ENCODE results near the gene SIRPG.
"Not testable (repeated sequence)": the region's sequence is repeated elsewhere in the genome, so short reads cannot be mapped to it uniquely, and the experiment has no call there.

The SIRPG gene

DNA sequence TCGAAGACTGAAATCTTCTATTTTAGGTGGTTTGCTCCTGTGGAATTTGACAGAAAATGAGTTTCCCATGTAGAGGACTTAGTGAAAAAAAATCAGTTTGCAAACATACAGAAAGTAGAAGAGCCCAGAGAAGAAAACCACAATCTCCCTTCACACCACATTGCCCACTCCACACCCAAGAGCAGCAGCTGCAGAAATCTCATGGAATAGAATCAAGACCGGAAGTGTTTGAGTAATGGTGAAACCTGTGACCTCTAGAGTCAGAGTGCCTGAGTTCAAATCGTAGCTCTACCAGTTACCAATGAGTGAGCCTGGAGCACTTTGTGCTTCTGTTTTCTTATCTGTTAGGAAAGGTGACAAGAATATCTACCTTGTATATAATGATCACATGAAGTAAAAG is 4.6 kb downstream of the SIRPG start:
- no peak overlapping the region for H3K4me3 ChIP-seq (ENCODE audit: low read length)
- peaks cover 5% of the 10 kb centered on the region for H3K9me3 ChIP-seq (ENCODE audit: control insufficient read depth, low read length)
- H3K36me3 ChIP-seq (ENCODE audit: control insufficient read depth, insufficient read depth, low read length, severe bottlenecking) = no peaks in the 10 kb centered on the region
- H3K4me1 ChIP-seq (ENCODE audit: control insufficient read depth, insufficient read depth, low read length) = no peaks in the 10 kb centered on the region
- no peak for DNase-seq (ENCODE audit: low read depth)
- peaks cover 14% of the 10 kb centered on the region for H3K27me3 ChIP-seq (replicated peaks; ENCODE audit: control insufficient read depth, insufficient read depth, low read length)
- no peak overlapping the region for H3K9ac ChIP-seq (ENCODE audit: low read length)

GRCh38 chr20:1652104-1652503 is 5.5 kb downstream of the SIRPG start:
- H3K9ac ChIP-seq (ENCODE audit: low read length) = no peak overlapping the region
- no peaks in the 10 kb centered on the region for H3K36me3 ChIP-seq (ENCODE audit: control insufficient read depth, insufficient read depth, low read length, severe bottlenecking)
- peaks cover 5% of the 10 kb centered on the region for H3K9me3 ChIP-seq (ENCODE audit: control insufficient read depth, low read length)
- DNase-seq (ENCODE audit: low read depth) = no peak
- peaks cover 8% of the 10 kb centered on the region for H3K27me3 ChIP-seq (replicated peaks; ENCODE audit: control insufficient read depth, insufficient read depth, low read length)
- H3K4me1 ChIP-seq (ENCODE audit: control insufficient read depth, insufficient read depth, low read length) = no peaks in the 10 kb centered on the region
- no peak overlapping the region for H3K4me3 ChIP-seq (ENCODE audit: low read length)

GRCh38 chr20:1651268-1652058 is 6.1 kb downstream of the SIRPG start:
- Histone ChIP-seq H3K27me3 (replicated peaks; ENCODE audit: control insufficient read depth, insufficient read depth, low read length) (peaks cover 8% of the 10 kb centered on the region), H3K9me3 (ENCODE audit: control insufficient read depth, low read length) (peaks cover 5% of the 10 kb centered on the region), H3K4me1 (ENCODE audit: control insufficient read depth, insufficient read depth, low read length) (no peaks in the 10 kb centered on the region), H3K4me3 (ENCODE audit: low read length) (no peak overlapping the region), H3K36me3 (ENCODE audit: control insufficient read depth, insufficient read depth, low read length, severe bottlenecking) (no peaks in the 10 kb centered on the region), H3K9ac (ENCODE audit: low read length) (no peak overlapping the region)
- no peak for DNase-seq (ENCODE audit: low read depth)

DNA sequence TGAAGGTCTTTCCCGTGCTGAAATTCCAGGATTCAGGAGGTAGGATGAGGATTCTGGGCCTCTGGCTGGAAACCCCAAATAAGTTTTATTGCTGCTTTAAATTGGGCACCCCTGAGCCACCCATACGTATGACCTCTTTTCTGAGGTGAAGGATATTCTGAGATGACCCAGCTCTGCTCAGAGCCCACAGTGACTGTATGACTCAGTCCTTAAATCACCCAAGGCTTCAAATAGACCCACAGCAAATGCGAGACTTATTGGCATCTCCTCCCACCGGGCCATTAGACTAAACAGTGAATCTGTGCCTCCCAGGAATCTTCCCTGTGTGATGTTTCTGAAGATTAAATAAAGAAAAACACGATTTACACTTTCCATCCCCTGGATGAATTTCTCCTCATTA is 9.5 kb downstream of the SIRPG start:
- H3K4me1 ChIP-seq (ENCODE audit: control insufficient read depth, insufficient read depth, low read length) = no peaks in the 10 kb centered on the region
- H3K36me3 ChIP-seq (ENCODE audit: control insufficient read depth, insufficient read depth, low read length, severe bottlenecking) = no peaks in the 10 kb centered on the region
- H3K9me3 ChIP-seq (ENCODE audit: control insufficient read depth, low read length) = no peaks in the 10 kb centered on the region
- no peak for DNase-seq (ENCODE audit: low read depth)
- no peak overlapping the region for H3K4me3 ChIP-seq (ENCODE audit: low read length)
- H3K9ac ChIP-seq (ENCODE audit: low read length) = no peak overlapping the region
- peaks cover 22% of the 10 kb centered on the region for H3K27me3 ChIP-seq (replicated peaks; ENCODE audit: control insufficient read depth, insufficient read depth, low read length)

DNA sequence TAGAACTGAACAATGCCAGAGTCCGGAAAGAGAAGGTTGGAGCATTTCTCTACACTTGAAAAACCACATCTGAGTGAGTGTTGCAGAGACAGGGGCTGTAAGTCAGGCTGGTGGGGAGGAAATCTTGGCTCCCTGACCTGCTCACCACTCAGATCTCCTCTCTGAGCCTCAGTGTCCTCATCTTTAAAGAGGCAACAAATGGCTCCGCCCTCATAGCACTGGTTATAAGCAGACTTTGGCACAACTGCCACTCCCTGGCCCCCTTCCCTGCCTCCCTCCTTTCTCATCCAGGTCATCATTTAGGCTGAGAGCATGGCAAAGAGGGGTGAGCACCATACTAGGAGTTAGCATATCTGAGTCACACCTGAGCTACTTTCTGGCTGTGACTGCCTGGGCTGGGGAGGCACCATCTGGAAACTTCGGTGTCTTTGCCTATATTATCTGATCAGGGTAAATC is 10.6 kb downstream of the SIRPG start:
- no peak overlapping the region for H3K4me3 ChIP-seq (ENCODE audit: low read length)
- H3K9ac ChIP-seq (ENCODE audit: low read length) = no peak overlapping the region
- H3K27me3 ChIP-seq (replicated peaks; ENCODE audit: control insufficient read depth, insufficient read depth, low read length) = peaks cover 22% of the 10 kb centered on the region
- DNase-seq (ENCODE audit: low read depth) = no peak
- H3K4me1 ChIP-seq (ENCODE audit: control insufficient read depth, insufficient read depth, low read length) = no peaks in the 10 kb centered on the region
- no peaks in the 10 kb centered on the region for H3K9me3 ChIP-seq (ENCODE audit: control insufficient read depth, low read length)
- H3K36me3 ChIP-seq (ENCODE audit: control insufficient read depth, insufficient read depth, low read length, severe bottlenecking) = no peaks in the 10 kb centered on the region

GRCh38 chr20:1644101-1644962 is 13.2 kb downstream of the SIRPG start:
- Histone ChIP-seq H3K9me3 (ENCODE audit: control insufficient read depth, low read length) (no peaks in the 10 kb centered on the region), H3K36me3 (ENCODE audit: control insufficient read depth, insufficient read depth, low read length, severe bottlenecking) (no peaks in the 10 kb centered on the region), H3K4me1 (ENCODE audit: control insufficient read depth, insufficient read depth, low read length) (no peaks in the 10 kb centered on the region), H3K9ac (ENCODE audit: low read length) (no peak overlapping the region), H3K27me3 (replicated peaks; ENCODE audit: control insufficient read depth, insufficient read depth, low read length) (peaks cover 17% of the 10 kb centered on the region), H3K4me3 (ENCODE audit: low read length) (no peak overlapping the region)
- DNase-seq (ENCODE audit: low read depth) = no peak

- DNase-seq (ENCODE audit: low read depth); H3K9ac ChIP-seq (ENCODE audit: low read length); H3K27me3 ChIP-seq (replicated peaks; ENCODE audit: control insufficient read depth, insufficient read depth, low read length); H3K4me3 ChIP-seq (ENCODE audit: low read length); H3K36me3 ChIP-seq (ENCODE audit: control insufficient read depth, insufficient read depth, low read length, severe bottlenecking); H3K9me3 ChIP-seq (ENCODE audit: control insufficient read depth, low read length); H3K4me1 ChIP-seq (ENCODE audit: control insufficient read depth, insufficient read depth, low read length): not testable (repeated sequence)
These were observed 18.9 kb downstream of the SIRPG start for GRCh38 chr20:1638643-1639042.

GRCh38 chr20:1637755-1638154 is 19.8 kb downstream of the SIRPG start:
- H3K27me3 ChIP-seq (replicated peaks; ENCODE audit: control insufficient read depth, insufficient read depth, low read length) = peaks cover 4% of the 10 kb centered on the region
- no peaks in the 10 kb centered on the region for H3K4me1 ChIP-seq (ENCODE audit: control insufficient read depth, insufficient read depth, low read length)
- DNase-seq (ENCODE audit: low read depth) = no peak
- no peaks in the 10 kb centered on the region for H3K9me3 ChIP-seq (ENCODE audit: control insufficient read depth, low read length)
- no peak overlapping the region for H3K4me3 ChIP-seq (ENCODE audit: low read length)
- no peaks in the 10 kb centered on the region for H3K36me3 ChIP-seq (ENCODE audit: control insufficient read depth, insufficient read depth, low read length, severe bottlenecking)
- no peak overlapping the region for H3K9ac ChIP-seq (ENCODE audit: low read length)

DNA sequence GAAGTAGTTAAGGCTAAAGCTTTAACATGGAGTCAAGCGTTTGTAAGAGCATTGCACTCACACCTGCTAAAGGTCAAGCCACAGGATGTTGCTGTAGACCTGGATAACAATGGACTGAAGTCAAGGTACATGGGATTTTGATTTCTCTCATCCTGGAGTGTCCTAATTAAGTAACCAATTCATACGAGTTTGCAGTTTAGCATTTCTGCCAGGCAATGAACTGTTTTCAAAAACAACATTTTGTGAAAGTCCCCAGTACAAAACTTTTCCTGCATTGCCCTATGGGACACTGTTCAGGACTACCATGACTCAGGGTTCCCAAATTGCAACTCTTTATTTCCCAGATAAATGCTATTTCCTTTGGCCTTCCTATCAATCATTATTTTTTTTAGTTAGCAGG is 20.4 kb downstream of the SIRPG start:
- Histone ChIP-seq H3K9ac (ENCODE audit: low read length) (no peak overlapping the region), H3K9me3 (ENCODE audit: control insufficient read depth, low read length) (no peaks in the 10 kb centered on the region), H3K36me3 (ENCODE audit: control insufficient read depth, insufficient read depth, low read length, severe bottlenecking) (no peaks in the 10 kb centered on the region), H3K4me3 (ENCODE audit: low read length) (no peak overlapping the region), H3K27me3 (replicated peaks; ENCODE audit: control insufficient read depth, insufficient read depth, low read length) (peaks cover 4% of the 10 kb centered on the region), H3K4me1 (ENCODE audit: control insufficient read depth, insufficient read depth, low read length) (no peaks in the 10 kb centered on the region)
- DNase-seq (ENCODE audit: low read depth) = no peak

DNA sequence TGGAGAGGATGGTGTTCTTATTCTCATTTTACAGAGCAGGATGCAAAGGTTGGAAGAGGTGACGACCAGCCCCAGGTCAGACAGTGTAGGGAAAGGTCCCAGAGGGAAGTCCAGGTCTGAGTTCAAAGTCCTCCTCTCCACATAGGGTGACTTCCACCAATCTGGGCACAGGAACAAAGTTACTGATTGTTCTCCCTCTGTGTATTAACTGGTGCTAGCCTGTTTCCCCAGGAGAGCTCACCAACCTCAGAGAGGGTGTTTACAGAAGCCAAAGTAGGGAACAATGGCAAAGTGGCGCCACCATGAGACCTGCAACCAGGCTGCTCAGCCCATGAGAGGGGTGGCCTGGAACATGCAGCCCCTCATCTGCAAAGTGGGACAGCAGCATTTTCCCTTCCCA is 21.0 kb downstream of the SIRPG start:
- H3K4me3 ChIP-seq (ENCODE audit: low read length) = no peak overlapping the region
- no peaks in the 10 kb centered on the region for H3K9me3 ChIP-seq (ENCODE audit: control insufficient read depth, low read length)
- no peaks in the 10 kb centered on the region for H3K36me3 ChIP-seq (ENCODE audit: control insufficient read depth, insufficient read depth, low read length, severe bottlenecking)
- no peak for DNase-seq (ENCODE audit: low read depth)
- no peak overlapping the region for H3K9ac ChIP-seq (ENCODE audit: low read length)
- peaks cover 4% of the 10 kb centered on the region for H3K27me3 ChIP-seq (replicated peaks; ENCODE audit: control insufficient read depth, insufficient read depth, low read length)
- H3K4me1 ChIP-seq (ENCODE audit: control insufficient read depth, insufficient read depth, low read length) = peaks cover 4% of the 10 kb centered on the region

DNA sequence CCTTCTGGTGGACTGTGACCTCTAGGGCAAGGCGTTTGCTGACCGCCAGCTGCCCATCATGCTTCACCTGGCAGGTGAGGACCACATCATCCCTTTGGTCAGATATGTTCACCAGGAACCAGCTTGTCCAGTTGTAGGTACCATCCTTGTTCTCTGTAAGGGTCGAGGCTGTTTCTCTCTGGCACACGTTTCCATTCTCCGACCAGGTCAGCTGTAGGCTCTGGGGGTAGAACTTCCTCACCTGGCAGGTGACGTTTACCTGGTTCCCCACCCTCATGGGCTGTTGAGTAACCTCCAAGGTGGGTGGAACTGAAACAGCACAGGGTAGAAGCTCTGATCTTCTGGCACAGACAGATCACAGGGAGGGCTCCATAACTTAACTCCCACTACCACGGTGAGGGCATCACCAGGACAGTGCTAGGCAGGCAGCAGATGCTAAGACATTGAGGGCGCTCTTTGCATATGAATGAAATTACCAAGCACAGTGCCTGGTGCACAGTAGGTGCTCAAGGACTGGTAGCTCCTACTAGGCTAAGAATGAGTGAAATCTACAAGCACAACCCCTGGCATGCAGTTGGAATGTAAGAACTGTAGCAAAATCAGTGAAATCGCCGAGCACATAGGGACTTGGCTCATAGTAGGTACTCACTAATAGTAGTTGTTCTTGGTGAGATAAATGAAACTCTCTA is 22.1 kb downstream of the SIRPG start:
- no peak overlapping the region for H3K4me3 ChIP-seq (ENCODE audit: low read length)
- DNase-seq (ENCODE audit: low read depth) = no peak
- no peaks in the 10 kb centered on the region for H3K36me3 ChIP-seq (ENCODE audit: control insufficient read depth, insufficient read depth, low read length, severe bottlenecking)
- peaks cover 4% of the 10 kb centered on the region for H3K27me3 ChIP-seq (replicated peaks; ENCODE audit: control insufficient read depth, insufficient read depth, low read length)
- H3K4me1 ChIP-seq (ENCODE audit: control insufficient read depth, insufficient read depth, low read length) = peaks cover 10% of the 10 kb centered on the region
- H3K9ac ChIP-seq (ENCODE audit: low read length) = no peak overlapping the region
- H3K9me3 ChIP-seq (ENCODE audit: control insufficient read depth, low read length) = no peaks in the 10 kb centered on the region

All from adipocyte (in vitro differentiated cells).